Measurements from ENCODE around the gene TFEB.

- TF ChIP-seq CTCF (IDR thresholded peaks at IDR 0.05; ENCODE audit: insufficient read depth, low read length) (no peak), REST (IDR thresholded peaks at IDR 0.05; ENCODE audit: insufficient replicate concordance, low read depth) (no peak), GABPA (IDR thresholded peaks at IDR 0.05; ENCODE audit: low read depth) (no peak), POLR2AphosphoS5 (IDR thresholded peaks at IDR 0.05; ENCODE audit: low read depth) (no peak), SPI1 (IDR thresholded peaks at IDR 0.05; ENCODE audit: borderline replicate concordance, low read depth) (no peak)
These were observed 81.7 kb downstream of the TFEB start for GRCh38 chr6:41653691-41654090.
